Measurements from ENCODE around the gene PDZD2. TPM values are rescaled to one million over a fixed set of nuclear protein-coding genes. Genes with fewer than 3 reads are reported as not detected.

The PDZD2 gene
- polyA plus RNA-seq, 1 donor from 2014 or later, result 3.1 TPM

- Histone ChIP-seq H2AFZ (ENCODE audit: low read depth, low read length) (no peak overlapping the region), H3F3A (ENCODE audit: insufficient read depth, low read length, poor library complexity, severe bottlenecking) (no peaks in the 10 kb centered on the region), H3K4me3 (ENCODE audit: low read length) (no peak overlapping the region), H3K9ac (ENCODE audit: low read length) (no peak overlapping the region), H3K9me3 (ENCODE audit: low read length) (no peaks in the 10 kb centered on the region), H3K79me2 (replicated peaks; ENCODE audit: insufficient read depth, low read length) (no peaks in the 10 kb centered on the region), H3K36me3 (ENCODE audit: insufficient read depth, low read length) (no peaks in the 10 kb centered on the region), H3K4me2 (ENCODE audit: low read length) (no peak overlapping the region), H3K27me3 (ENCODE audit: insufficient read depth, low read depth, low read length) (no peaks in the 10 kb centered on the region), H4K20me1 (ENCODE audit: insufficient read depth) (no peaks in the 10 kb centered on the region), H3K27ac (ENCODE audit: low read length) (no peak overlapping the region), H3K9me2 (ENCODE audit: insufficient read depth, low read length) (no peaks in the 10 kb centered on the region)
- TF ChIP-seq MXI1 (conservative IDR thresholded peaks at IDR 0.05; ENCODE audit: poor library complexity, severe bottlenecking), result no peak
Observed at GRCh38 chr5:31846934-31847333, 208.0 kb downstream of the PDZD2 start.

DNA sequence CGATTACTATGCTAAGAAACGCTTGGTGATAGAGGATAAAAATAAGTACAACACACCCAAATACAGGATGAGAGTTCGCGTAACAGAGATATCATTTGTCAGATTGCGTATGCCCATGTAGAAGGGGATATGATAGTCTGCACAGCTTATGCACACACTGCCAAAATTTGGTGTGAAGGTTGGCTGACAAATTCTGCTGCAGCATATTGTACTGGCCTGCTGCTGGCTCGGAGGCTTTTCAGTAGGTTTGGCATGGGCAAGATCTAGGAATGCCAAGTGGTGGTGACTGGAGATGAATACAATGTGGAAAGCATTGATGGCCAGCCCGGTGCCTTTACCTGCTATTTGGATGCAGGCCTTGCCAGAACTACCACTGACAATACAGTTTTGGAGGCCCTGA is 208.4 kb downstream of the PDZD2 start:
- Histone ChIP-seq H3K9me2 (ENCODE audit: insufficient read depth, low read length) (no peaks in the 10 kb centered on the region), H2AFZ (ENCODE audit: low read depth, low read length) (no peak overlapping the region), H3K79me2 (replicated peaks; ENCODE audit: insufficient read depth, low read length) (no peaks in the 10 kb centered on the region), H3K9me3 (ENCODE audit: low read length) (no peaks in the 10 kb centered on the region), H3K4me2 (ENCODE audit: low read length) (no peak overlapping the region), H3K27ac (ENCODE audit: low read length) (no peak overlapping the region), H3K36me3 (ENCODE audit: insufficient read depth, low read length) (no peaks in the 10 kb centered on the region), H3F3A (ENCODE audit: insufficient read depth, low read length, poor library complexity, severe bottlenecking) (no peaks in the 10 kb centered on the region), H3K4me3 (ENCODE audit: low read length) (no peak overlapping the region), H3K9ac (ENCODE audit: low read length) (no peak overlapping the region), H3K27me3 (ENCODE audit: insufficient read depth, low read depth, low read length) (no peaks in the 10 kb centered on the region), H4K20me1 (ENCODE audit: insufficient read depth) (no peaks in the 10 kb centered on the region)
- TF ChIP-seq CTCF (IDR thresholded peaks at IDR 0.05; ENCODE audit: poor library complexity, severe bottlenecking), result no peak
- no peak for TF ChIP-seq REST (IDR thresholded peaks at IDR 0.05; ENCODE audit: borderline replicate concordance)
- no peak for TF ChIP-seq EZH2 (IDR thresholded peaks at IDR 0.05; ENCODE audit: borderline replicate concordance, insufficient read depth, low read length, poor library complexity, severe bottlenecking)
- no peak for TF ChIP-seq SMC3 (conservative IDR thresholded peaks at IDR 0.05; ENCODE audit: poor library complexity)

DNA sequence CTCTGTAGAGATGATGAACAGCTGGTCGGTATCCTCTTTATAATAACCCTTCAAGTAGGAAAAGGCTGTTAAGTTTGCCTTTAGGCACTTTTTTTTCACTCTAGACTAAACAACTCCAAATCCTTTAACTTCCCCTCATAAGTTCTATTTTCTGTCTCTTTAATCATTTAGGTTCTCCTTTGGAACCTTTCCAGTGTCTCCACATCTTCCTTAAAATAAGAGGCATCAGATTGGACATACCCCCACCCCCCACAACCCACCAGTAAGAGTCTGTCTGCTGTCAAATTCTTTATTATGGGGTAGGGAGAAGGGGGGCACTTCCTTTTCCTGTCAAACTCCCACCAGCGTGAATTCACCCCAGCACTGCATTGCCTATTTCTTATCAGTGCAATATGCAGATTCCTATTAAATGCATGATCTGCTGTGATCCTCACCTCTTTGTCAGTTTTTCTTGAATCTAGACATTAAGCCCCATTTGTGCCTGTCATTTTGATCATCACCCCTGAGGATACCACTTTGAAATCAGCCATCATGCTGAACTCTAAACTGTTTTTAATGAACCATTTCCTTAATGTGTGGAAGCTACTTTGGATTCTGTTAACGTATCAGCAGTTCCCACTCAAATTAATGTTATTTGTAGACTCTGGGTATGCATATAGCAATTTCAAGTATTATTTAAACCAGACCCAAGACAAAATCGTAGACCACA is 212.2 kb downstream of the PDZD2 start:
- peaks cover 24% of the 10 kb centered on the region for H3K27me3 ChIP-seq (ENCODE audit: insufficient read depth, low read depth, low read length)
- H3K4me3 ChIP-seq (ENCODE audit: low read length), result no peak overlapping the region
- H4K20me1 ChIP-seq (ENCODE audit: insufficient read depth), result no peaks in the 10 kb centered on the region
- no peaks in the 10 kb centered on the region for H3K9me2 ChIP-seq (ENCODE audit: insufficient read depth, low read length)
- H2AFZ ChIP-seq (ENCODE audit: low read depth, low read length), result no peak overlapping the region
- no peak for TF ChIP-seq EZH2 (IDR thresholded peaks at IDR 0.05; ENCODE audit: borderline replicate concordance, insufficient read depth, low read length, poor library complexity, severe bottlenecking)
- TF ChIP-seq POLR2AphosphoS5 (IDR thresholded peaks at IDR 0.05), result peak; percentile 77
- no peak for TF ChIP-seq RAD21 (conservative IDR thresholded peaks at IDR 0.05)
- no peak for TF ChIP-seq SMC3 (conservative IDR thresholded peaks at IDR 0.05; ENCODE audit: poor library complexity)
- peak; percentile 67 for TF ChIP-seq EP300 (conservative IDR thresholded peaks at IDR 0.05; ENCODE audit: poor library complexity, severe bottlenecking)
- H3K4me2 ChIP-seq (ENCODE audit: low read length), result no peak overlapping the region
- H3K79me2 ChIP-seq (replicated peaks; ENCODE audit: insufficient read depth, low read length), result no peaks in the 10 kb centered on the region
- H3F3A ChIP-seq (ENCODE audit: insufficient read depth, low read length, poor library complexity, severe bottlenecking), result no peaks in the 10 kb centered on the region
- H3K9ac ChIP-seq (ENCODE audit: low read length), result no peak overlapping the region
- peak overlapping the region; percentile 35 for H3K27ac ChIP-seq (ENCODE audit: low read length)
- no peaks in the 10 kb centered on the region for H3K9me3 ChIP-seq (ENCODE audit: low read length)
- H3K36me3 ChIP-seq (ENCODE audit: insufficient read depth, low read length), result no peaks in the 10 kb centered on the region
